ENCODE results near the gene ASPSCR1. TPM values are rescaled to one million over a fixed set of nuclear protein-coding genes. Genes with fewer than 3 reads are reported as not detected.
A peak's percentile ranks its signal among the peaks of the same experiment; 100 is the strongest.

The ASPSCR1 gene
- total RNA-seq, 1 experiment from 2014 or later = 37.7 TPM

GRCh38 chr17:82060001-82060380 is 82.6 kb downstream of the ASPSCR1 start:
- DNase-seq = no peak
- Mint-ChIP-seq H3K27ac (ENCODE audit: unreplicated experiment) (peak overlapping the region; percentile 78), H3K4me3 (ENCODE audit: low read depth, unreplicated experiment) (no peak overlapping the region), H3K36me3 (ENCODE audit: insufficient read depth, unreplicated experiment) (peaks cover 68% of the 10 kb centered on the region), H3K27me3 (ENCODE audit: unreplicated experiment) (no peaks in the 10 kb centered on the region), H3K4me1 (ENCODE audit: low read depth, unreplicated experiment) (no peaks in the 10 kb centered on the region), H3K9me3 (ENCODE audit: low read depth, unreplicated experiment) (no peaks in the 10 kb centered on the region)
- CTCF ChIA-PET = no interaction called here
- no TSS peak for BruUV-seq (replicated peaks)
- TF ChIP-seq CTCF (IDR thresholded peaks at IDR 0.05; ENCODE audit: unreplicated experiment) = no peak
- intact Hi-C loops (cut with micrococcal nuclease; ENCODE audit: unreplicated experiment) = no loop called here

GRCh38 chr17:82060614-82061013 is 83.2 kb downstream of the ASPSCR1 start:
- H3K4me1 Mint-ChIP-seq (ENCODE audit: low read depth, unreplicated experiment) = no peaks in the 10 kb centered on the region
- H3K9me3 Mint-ChIP-seq (ENCODE audit: low read depth, unreplicated experiment) = no peaks in the 10 kb centered on the region
- H3K4me3 Mint-ChIP-seq (ENCODE audit: low read depth, unreplicated experiment) = no peak overlapping the region
- H3K36me3 Mint-ChIP-seq (ENCODE audit: insufficient read depth, unreplicated experiment) = peaks cover 64% of the 10 kb centered on the region
- no peaks in the 10 kb centered on the region for H3K27me3 Mint-ChIP-seq (ENCODE audit: unreplicated experiment)
- no peak for DNase-seq
- H3K27ac Mint-ChIP-seq (ENCODE audit: unreplicated experiment) = no peak overlapping the region
- TF ChIP-seq CTCF (IDR thresholded peaks at IDR 0.05; ENCODE audit: unreplicated experiment) = no peak
- no TSS peak for BruUV-seq (replicated peaks)
- CTCF ChIA-PET = no interaction called here
- intact Hi-C loops (cut with micrococcal nuclease; ENCODE audit: unreplicated experiment) = no loop called here

- Mint-ChIP-seq H3K4me3 (ENCODE audit: low read depth, unreplicated experiment) (no peak overlapping the region), H3K4me1 (ENCODE audit: low read depth, unreplicated experiment) (no peaks in the 10 kb centered on the region), H3K36me3 (ENCODE audit: insufficient read depth, unreplicated experiment) (peaks cover 64% of the 10 kb centered on the region), H3K27ac (ENCODE audit: unreplicated experiment) (no peak overlapping the region), H3K9me3 (ENCODE audit: low read depth, unreplicated experiment) (no peaks in the 10 kb centered on the region), H3K27me3 (ENCODE audit: unreplicated experiment) (no peaks in the 10 kb centered on the region)
- TF ChIP-seq CTCF (IDR thresholded peaks at IDR 0.05; ENCODE audit: unreplicated experiment) = no peak
- DNase-seq = no peak
- CTCF ChIA-PET = no interaction called here
- no TSS peak for BruUV-seq (replicated peaks)
- intact Hi-C loops (cut with micrococcal nuclease; ENCODE audit: unreplicated experiment) = no loop called here
Measured at GRCh38 chr17:82061047-82061925, 83.9 kb downstream of the ASPSCR1 start.

GRCh38 chr17:82062076-82062983 is 84.9 kb downstream of the ASPSCR1 start:
- CTCF ChIA-PET = no interaction called here
- Mint-ChIP-seq H3K27ac (ENCODE audit: unreplicated experiment) (no peak overlapping the region), H3K9me3 (ENCODE audit: low read depth, unreplicated experiment) (no peaks in the 10 kb centered on the region), H3K4me1 (ENCODE audit: low read depth, unreplicated experiment) (no peaks in the 10 kb centered on the region), H3K4me3 (ENCODE audit: low read depth, unreplicated experiment) (no peak overlapping the region), H3K36me3 (ENCODE audit: insufficient read depth, unreplicated experiment) (peaks cover 58% of the 10 kb centered on the region), H3K27me3 (ENCODE audit: unreplicated experiment) (no peaks in the 10 kb centered on the region)
- BruUV-seq (replicated peaks) = no TSS peak
- no peak for TF ChIP-seq CTCF (IDR thresholded peaks at IDR 0.05; ENCODE audit: unreplicated experiment)
- intact Hi-C loops (cut with micrococcal nuclease; ENCODE audit: unreplicated experiment) = no loop called here
- DNase-seq = no peak

All from Calu3 (cell line).